ENCODE results near the gene FSIP1.

The FSIP1 gene

GRCh38 chr15:39651295-39651694 is 131.3 kb downstream of the FSIP1 start:
- H2BK120ac ChIP-seq (ENCODE audit: low read depth, low read length), result no peak overlapping the region
- H3K14ac ChIP-seq (ENCODE audit: low read length in 2 of 2), result no peak overlapping the region
- H3K27ac ChIP-seq (ENCODE audit: low read length, poor library complexity, severe bottlenecking), result no peak overlapping the region

DNA sequence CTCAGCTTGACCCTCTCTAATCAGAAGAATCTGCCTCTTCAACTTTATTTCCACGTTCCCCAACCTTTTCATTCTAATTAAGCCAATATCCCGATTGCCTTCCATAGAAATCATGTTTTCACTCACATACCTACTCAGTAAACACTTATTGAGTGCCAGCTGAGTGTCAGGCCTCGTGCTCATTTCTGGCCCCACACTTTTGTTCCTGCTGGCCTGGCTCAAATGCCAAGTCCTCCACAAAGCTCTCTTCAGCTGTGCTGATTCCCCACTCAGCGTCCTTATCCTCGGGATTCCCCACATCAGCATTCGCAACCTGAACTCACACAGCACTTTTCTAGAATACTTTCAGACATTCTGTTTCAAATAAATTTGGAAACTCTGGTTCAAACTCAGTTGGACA is 132.9 kb downstream of the FSIP1 start:
- no peak overlapping the region for H3K4ac ChIP-seq (ENCODE audit: low read depth in 1 of 2, low read length in 2 of 2)
- no peaks in the 10 kb centered on the region for H3K9me3 ChIP-seq (ENCODE audit: control insufficient read depth, low read length)
- H2BK15ac ChIP-seq (ENCODE audit: low read depth, poor library complexity, severe bottlenecking), result no peak overlapping the region
- no peak overlapping the region for H2BK5ac ChIP-seq (ENCODE audit: low read depth, low read length, poor library complexity, severe bottlenecking)
- H3K23ac ChIP-seq (ENCODE audit: low read length in 2 of 2), result no peak overlapping the region
- no peak overlapping the region for H3K9ac ChIP-seq (ENCODE audit: low read length)
- H4K91ac ChIP-seq (ENCODE audit: low read length), result no peak overlapping the region
- H2BK12ac ChIP-seq (ENCODE audit: low read length in 2 of 2), result no peak overlapping the region
- H3K27ac ChIP-seq (ENCODE audit: low read length, poor library complexity, severe bottlenecking), result no peak overlapping the region
- WGBS, result 87% methylated on average over 5 of the region's 6 CpGs
- no peak for DNase-seq
- H3K79me1 ChIP-seq (replicated peaks; ENCODE audit: low read length, poor library complexity, severe bottlenecking), result no peaks in the 10 kb centered on the region
- no peak overlapping the region for H3K4me3 ChIP-seq (ENCODE audit: insufficient read depth in 1 of 2, low read depth in 1 of 2, low read length in 2 of 2)
- no peaks in the 10 kb centered on the region for H3K27me3 ChIP-seq (ENCODE audit: control insufficient read depth in 1 of 2, insufficient read depth in 1 of 2, low read length in 2 of 2)
- H2BK120ac ChIP-seq (ENCODE audit: low read depth, low read length), result no peak overlapping the region
- H4K8ac ChIP-seq (ENCODE audit: low read length), result no peak overlapping the region
- peak overlapping the region; percentile 61 for H2AK5ac ChIP-seq (ENCODE audit: low read length, severe bottlenecking)
- H2AFZ ChIP-seq (ENCODE audit: low read depth, low read length), result no peak overlapping the region
- peaks cover 3% of the 10 kb centered on the region for H3K4me1 ChIP-seq (ENCODE audit: control insufficient read depth, insufficient read depth, low read depth, low read length)
- H3K36me3 ChIP-seq (ENCODE audit: control insufficient read depth in 1 of 2, insufficient read depth in 2 of 2, low read depth in 1 of 2, low read length in 2 of 2), result no peaks in the 10 kb centered on the region
- no peak overlapping the region for H3K4me2 ChIP-seq (ENCODE audit: low read length, poor library complexity, severe bottlenecking)
- H3K18ac ChIP-seq (ENCODE audit: low read depth in 1 of 2, low read length in 2 of 2), result no peak overlapping the region
- H3K14ac ChIP-seq (ENCODE audit: low read length in 2 of 2), result no peak overlapping the region

More at GRCh38 chr15:39651295-39651694, 131.3 kb downstream of the FSIP1 start:
- no peak overlapping the region for H4K91ac ChIP-seq (ENCODE audit: low read length)
- no peaks in the 10 kb centered on the region for H3K36me3 ChIP-seq (ENCODE audit: control insufficient read depth in 1 of 2, insufficient read depth in 2 of 2, low read depth in 1 of 2, low read length in 2 of 2)
- H3K4me1 ChIP-seq (ENCODE audit: control insufficient read depth, insufficient read depth, low read depth, low read length), result no peaks in the 10 kb centered on the region
- no peaks in the 10 kb centered on the region for H3K79me1 ChIP-seq (replicated peaks; ENCODE audit: low read length, poor library complexity, severe bottlenecking)
- H2AK5ac ChIP-seq (ENCODE audit: low read length, severe bottlenecking), result no peak overlapping the region
- H3K18ac ChIP-seq (ENCODE audit: low read depth in 1 of 2, low read length in 2 of 2), result no peak overlapping the region
- H3K4me2 ChIP-seq (ENCODE audit: low read length, poor library complexity, severe bottlenecking), result no peak overlapping the region
- no peak overlapping the region for H2AFZ ChIP-seq (ENCODE audit: low read depth, low read length)
- no peak overlapping the region for H3K9ac ChIP-seq (ENCODE audit: low read length)
- no peak overlapping the region for H2BK5ac ChIP-seq (ENCODE audit: low read depth, low read length, poor library complexity, severe bottlenecking)
- no peak for DNase-seq
- no peak overlapping the region for H3K4ac ChIP-seq (ENCODE audit: low read depth in 1 of 2, low read length in 2 of 2)
- H2BK12ac ChIP-seq (ENCODE audit: low read length in 2 of 2), result no peak overlapping the region
- H2BK15ac ChIP-seq (ENCODE audit: low read depth, poor library complexity, severe bottlenecking), result no peak overlapping the region
- H3K27me3 ChIP-seq (ENCODE audit: control insufficient read depth in 1 of 2, insufficient read depth in 1 of 2, low read length in 2 of 2), result no peaks in the 10 kb centered on the region
- H3K23ac ChIP-seq (ENCODE audit: low read length in 2 of 2), result no peak overlapping the region
- H3K4me3 ChIP-seq (ENCODE audit: insufficient read depth in 1 of 2, low read depth in 1 of 2, low read length in 2 of 2), result no peak overlapping the region
- WGBS, result no CpG with 5 or more reads among the region's 1 CpG
- no peak overlapping the region for H4K8ac ChIP-seq (ENCODE audit: low read length)
- no peaks in the 10 kb centered on the region for H3K9me3 ChIP-seq (ENCODE audit: control insufficient read depth, low read length)

DNA sequence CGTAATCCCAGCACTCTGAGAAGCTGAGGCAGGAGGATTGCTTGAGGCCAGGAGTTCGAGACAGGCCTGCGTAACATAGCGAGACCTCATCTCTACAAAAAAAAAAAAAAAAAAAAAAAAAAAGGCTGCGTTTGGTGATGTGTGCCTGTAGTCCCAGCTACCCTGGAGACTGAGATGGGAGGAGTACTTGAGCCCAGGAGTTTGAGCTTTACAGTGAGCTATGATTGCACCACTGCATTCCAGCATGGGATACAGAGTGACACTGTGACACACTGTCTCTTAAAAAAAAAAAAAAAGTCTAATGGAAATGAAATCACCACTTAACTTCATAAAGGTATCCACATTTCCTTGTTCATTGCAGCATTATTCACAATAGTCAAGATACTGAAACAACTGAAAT is 136.2 kb downstream of the FSIP1 start:
- H3K27ac ChIP-seq (ENCODE audit: low read length, poor library complexity, severe bottlenecking), result no peak overlapping the region
- no peaks in the 10 kb centered on the region for H3K36me3 ChIP-seq (ENCODE audit: control insufficient read depth in 1 of 2, insufficient read depth in 2 of 2, low read depth in 1 of 2, low read length in 2 of 2)
- H2BK15ac ChIP-seq (ENCODE audit: low read depth, poor library complexity, severe bottlenecking), result no peak overlapping the region
- no CpG with 5 or more reads among the region's 5 CpGs for WGBS
- no peak overlapping the region for H3K23ac ChIP-seq (ENCODE audit: low read length in 2 of 2)
- H3K4me1 ChIP-seq (ENCODE audit: control insufficient read depth, insufficient read depth, low read depth, low read length), result peaks cover 7% of the 10 kb centered on the region
- no peaks in the 10 kb centered on the region for H3K27me3 ChIP-seq (ENCODE audit: control insufficient read depth in 1 of 2, insufficient read depth in 1 of 2, low read length in 2 of 2)
- no peak overlapping the region for H3K9ac ChIP-seq (ENCODE audit: low read length)
- H2BK5ac ChIP-seq (ENCODE audit: low read depth, low read length, poor library complexity, severe bottlenecking), result no peak overlapping the region
- no peak overlapping the region for H3K18ac ChIP-seq (ENCODE audit: low read depth in 1 of 2, low read length in 2 of 2)
- DNase-seq, result no peak
- no peak overlapping the region for H4K8ac ChIP-seq (ENCODE audit: low read length)
- H2BK120ac ChIP-seq (ENCODE audit: low read depth, low read length), result no peak overlapping the region
- no peak overlapping the region for H2BK12ac ChIP-seq (ENCODE audit: low read length in 2 of 2)
- H3K4me3 ChIP-seq (ENCODE audit: insufficient read depth in 1 of 2, low read depth in 1 of 2, low read length in 2 of 2), result no peak overlapping the region
- no peaks in the 10 kb centered on the region for H3K79me1 ChIP-seq (replicated peaks; ENCODE audit: low read length, poor library complexity, severe bottlenecking)
- H3K4me2 ChIP-seq (ENCODE audit: low read length, poor library complexity, severe bottlenecking), result no peak overlapping the region
- H3K14ac ChIP-seq (ENCODE audit: low read length in 2 of 2), result no peak overlapping the region
- H4K91ac ChIP-seq (ENCODE audit: low read length), result no peak overlapping the region
- H2AFZ ChIP-seq (ENCODE audit: low read depth, low read length), result no peak overlapping the region
- H3K9me3 ChIP-seq (ENCODE audit: control insufficient read depth, low read length), result no peaks in the 10 kb centered on the region
- no peak overlapping the region for H2AK5ac ChIP-seq (ENCODE audit: low read length, severe bottlenecking)
- no peak overlapping the region for H3K4ac ChIP-seq (ENCODE audit: low read depth in 1 of 2, low read length in 2 of 2)

- Histone ChIP-seq H3K9me3 (ENCODE audit: control insufficient read depth, low read length) (no peaks in the 10 kb centered on the region), H3K4me2 (ENCODE audit: low read length, poor library complexity, severe bottlenecking) (no peak overlapping the region), H3K36me3 (ENCODE audit: control insufficient read depth in 1 of 2, insufficient read depth in 2 of 2, low read depth in 1 of 2, low read length in 2 of 2) (no peaks in the 10 kb centered on the region), H3K18ac (ENCODE audit: low read depth in 1 of 2, low read length in 2 of 2) (no peak overlapping the region), H3K27me3 (ENCODE audit: control insufficient read depth in 1 of 2, insufficient read depth in 1 of 2, low read length in 2 of 2) (no peaks in the 10 kb centered on the region), H2BK120ac (ENCODE audit: low read depth, low read length) (no peak overlapping the region), H2AFZ (ENCODE audit: low read depth, low read length) (no peak overlapping the region), H3K23ac (ENCODE audit: low read length in 2 of 2) (no peak overlapping the region), H2AK5ac (ENCODE audit: low read length, severe bottlenecking) (no peak overlapping the region), H3K4me3 (ENCODE audit: insufficient read depth in 1 of 2, low read depth in 1 of 2, low read length in 2 of 2) (no peak overlapping the region), H3K9ac (ENCODE audit: low read length) (no peak overlapping the region), H3K79me1 (replicated peaks; ENCODE audit: low read length, poor library complexity, severe bottlenecking) (no peaks in the 10 kb centered on the region), H4K8ac (ENCODE audit: low read length) (no peak overlapping the region), H2BK15ac (ENCODE audit: low read depth, poor library complexity, severe bottlenecking) (no peak overlapping the region), H3K4ac (ENCODE audit: low read depth in 1 of 2, low read length in 2 of 2) (no peak overlapping the region), H2BK12ac (ENCODE audit: low read length in 2 of 2) (no peak overlapping the region), H2BK5ac (ENCODE audit: low read depth, low read length, poor library complexity, severe bottlenecking) (no peak overlapping the region), H3K4me1 (ENCODE audit: control insufficient read depth, insufficient read depth, low read depth, low read length) (peaks cover 7% of the 10 kb centered on the region), H4K91ac (ENCODE audit: low read length) (no peak overlapping the region), H3K14ac (ENCODE audit: low read length in 2 of 2) (no peak overlapping the region), H3K27ac (ENCODE audit: low read length, poor library complexity, severe bottlenecking) (no peak overlapping the region)
- DNase-seq, result no peak
- 94% methylated on average over 2 of the region's 2 CpGs for WGBS
These were observed 136.7 kb downstream of the FSIP1 start for GRCh38 chr15:39645976-39646257.
